SH-SY5Y (cell line): Measurements from ENCODE around the gene PSMD5.

Experiments used
- GATA2 ChIP-seq: IDR thresholded peaks from 2 replicates; pipeline ENCODE4 v1.6.1; 2011; ENCODE audit warnings: mild to moderate bottlenecking, low read depth, low read length
- GATA3 ChIP-seq: IDR thresholded peaks from 2 replicates; pipeline ENCODE4 v1.6.1; 2011; ENCODE audit warnings: low read depth, mild to moderate bottlenecking, low read length, moderate library complexity

DNA sequence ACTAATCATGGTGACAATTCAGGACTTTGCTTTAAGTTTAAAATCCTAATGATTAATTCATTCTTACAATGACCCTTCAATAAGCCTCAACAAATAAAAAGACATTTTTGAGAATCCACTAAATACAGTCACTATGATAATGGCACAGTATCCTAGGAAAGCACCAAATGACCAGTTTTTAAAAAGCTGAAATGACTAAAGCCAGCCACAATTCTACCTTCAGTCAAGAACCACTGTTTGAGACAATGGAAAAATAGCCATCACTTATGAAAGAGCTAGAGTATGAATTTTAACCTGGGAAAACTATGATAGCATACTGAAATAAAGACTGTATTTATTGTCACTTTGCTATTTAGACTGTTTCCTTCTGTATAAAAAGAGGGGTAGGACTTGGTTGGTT, 63.5 kb downstream of the PSMD5 start:
- no peak for TF ChIP-seq GATA2
- no peak for TF ChIP-seq GATA3
